ENCODE data around the gene MAJIN.
A peak's percentile ranks its signal among the peaks of the same experiment; 100 is the strongest.

The MAJIN gene

DNA sequence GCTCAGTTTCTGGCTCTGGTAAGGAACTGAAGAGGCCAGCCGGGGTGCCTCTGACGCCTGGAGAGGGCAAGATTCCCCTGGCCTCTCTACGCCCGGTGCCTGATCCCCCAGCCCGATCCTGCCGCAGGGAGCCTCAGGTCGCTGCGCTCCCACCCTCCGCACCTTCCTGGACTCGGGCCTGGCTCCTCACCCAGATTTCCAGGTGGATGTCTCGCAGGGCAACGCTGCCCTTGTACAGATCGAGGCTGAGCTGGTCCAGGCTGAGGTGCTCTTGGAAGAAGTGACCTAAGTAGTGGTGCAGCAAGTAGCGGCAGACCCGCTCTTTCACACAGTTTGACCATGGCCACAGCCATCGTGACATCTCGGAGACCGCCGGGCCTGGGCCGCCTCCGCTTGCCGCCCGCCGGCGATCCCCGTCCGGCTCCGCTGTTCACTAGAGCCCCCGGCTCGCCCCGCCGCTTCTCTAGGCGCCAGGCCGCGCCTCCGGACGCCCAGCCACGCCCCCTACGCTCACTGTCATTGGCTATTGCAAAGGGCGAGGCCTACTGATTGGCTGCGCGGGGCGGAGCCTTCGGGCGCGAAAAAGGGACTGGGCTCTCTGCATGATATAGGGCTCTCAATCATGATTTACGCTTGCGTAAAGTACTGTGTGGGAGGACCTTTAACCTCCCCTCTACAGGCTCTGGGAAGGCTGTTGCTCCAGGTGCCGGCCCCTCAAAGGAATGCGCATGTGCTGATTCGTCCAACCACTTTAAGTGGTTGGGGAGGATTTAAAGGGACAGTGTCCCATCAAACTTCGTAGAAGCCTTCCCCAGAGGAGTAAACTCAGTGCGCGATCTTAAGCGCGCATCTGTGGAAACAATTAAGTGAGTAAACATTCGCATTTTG lies 54.9 kb downstream of the MAJIN start, which contains the start of gene ATG2A:
Gene ATG2A (minus strand): TSS at position 435 of the 888 bp plus-strand sequence. CDS start 74 bp downstream, at position 361.
- peaks cover 2 to 22% (median 18%) of the 10 kb centered on the region in 4 experiments for H3K36me3 ChIP-seq (ENCODE audit: control insufficient read depth in 4 of 4, insufficient read depth in 4 of 4, low read length in 3 of 4)
- peak; percentile 99 to 100 (median 100) for DNase-seq
- H3K4me1 ChIP-seq (ENCODE audit: control extremely low read depth in 1 of 4, control insufficient read depth in 4 of 4, insufficient read depth in 4 of 4, low read length in 3 of 4) = peaks cover 6 to 38% (median 27%) of the 10 kb centered on the region in 4 experiments
- H3K4me3 ChIP-seq (ENCODE audit: control insufficient read depth in 1 of 7, extremely low read depth in 1 of 7, insufficient read depth in 4 of 7, low read depth in 2 of 7, low read length in 6 of 7) = peak within 1 kb of the TSS; percentile 77 to 99 (median 92)
- CTCF ChIA-PET = interaction anchor here (0.6 to 1.6 kb wide), 9 partner anchors 20 to 301 kb away, joined by 3 to 5 read pairs (median 3); partner anchors contain the start of genes BATF2 and SF1
- H3K27me3 ChIP-seq (replicated peaks in 2 of 5; ENCODE audit: control insufficient read depth in 4 of 5, insufficient read depth in 5 of 5, low read length in 4 of 5) = no peaks in the 10 kb centered on the region
- peak within 1 kb of the TSS; percentile 79 to 92 for H3K27ac ChIP-seq (ENCODE audit: insufficient read depth in 1 of 2, low read depth in 1 of 2, low read length in 2 of 2, poor library complexity in 1 of 2, severe bottlenecking in 2 of 2)
- H3K9me3 ChIP-seq (ENCODE audit: control extremely low read depth in 1 of 5, control insufficient read depth in 4 of 5, insufficient read depth in 2 of 5, low read depth in 1 of 5, low read length in 4 of 5) = no peaks in the 10 kb centered on the region
- POLR2A ChIA-PET = no interaction called here
- under 1% methylated on average over 48 of the region's 57 CpGs for WGBS (ENCODE audit: insufficient coverage)

- CTCF ChIA-PET = interaction anchor here (0.7 to 1.6 kb wide), 10 partner anchors 16 to 173 kb away, joined by 3 to 4 read pairs (median 3); no protein-coding TSS in a partner anchor
- Histone ChIP-seq H3K27me3 (replicated peaks in 2 of 5; ENCODE audit: control insufficient read depth in 4 of 5, insufficient read depth in 5 of 5, low read length in 4 of 5) (no peaks in the 10 kb centered on the region), H3K36me3 (ENCODE audit: control insufficient read depth in 4 of 4, insufficient read depth in 4 of 4, low read length in 3 of 4) (peaks cover 6 to 30% (median 24%) of the 10 kb centered on the region in 4 experiments), H3K4me3 (ENCODE audit: control insufficient read depth in 1 of 7, extremely low read depth in 1 of 7, insufficient read depth in 4 of 7, low read depth in 2 of 7, low read length in 6 of 7) (peak overlapping the region; percentile 77 to 99 (median 92)), H3K27ac (ENCODE audit: insufficient read depth in 1 of 2, low read depth in 1 of 2, low read length in 2 of 2, poor library complexity in 1 of 2, severe bottlenecking in 2 of 2) (peak overlapping the region; percentile 79 to 92), H3K9me3 (ENCODE audit: control extremely low read depth in 1 of 5, control insufficient read depth in 4 of 5, insufficient read depth in 2 of 5, low read depth in 1 of 5, low read length in 4 of 5) (no peaks in the 10 kb centered on the region), H3K4me1 (ENCODE audit: control extremely low read depth in 1 of 4, control insufficient read depth in 4 of 4, insufficient read depth in 4 of 4, low read length in 3 of 4) (peaks cover 6 to 38% (median 27%) of the 10 kb centered on the region in 4 experiments)
- DNase-seq = peak in 1 of 3 donors; percentile 30
- POLR2A ChIA-PET = no interaction called here
- WGBS (ENCODE audit: insufficient coverage) = 14% methylated on average over 20 of the region's 23 CpGs
These were observed 55.7 kb downstream of the MAJIN start for GRCh38 chr11:64916040-64916774.

DNA sequence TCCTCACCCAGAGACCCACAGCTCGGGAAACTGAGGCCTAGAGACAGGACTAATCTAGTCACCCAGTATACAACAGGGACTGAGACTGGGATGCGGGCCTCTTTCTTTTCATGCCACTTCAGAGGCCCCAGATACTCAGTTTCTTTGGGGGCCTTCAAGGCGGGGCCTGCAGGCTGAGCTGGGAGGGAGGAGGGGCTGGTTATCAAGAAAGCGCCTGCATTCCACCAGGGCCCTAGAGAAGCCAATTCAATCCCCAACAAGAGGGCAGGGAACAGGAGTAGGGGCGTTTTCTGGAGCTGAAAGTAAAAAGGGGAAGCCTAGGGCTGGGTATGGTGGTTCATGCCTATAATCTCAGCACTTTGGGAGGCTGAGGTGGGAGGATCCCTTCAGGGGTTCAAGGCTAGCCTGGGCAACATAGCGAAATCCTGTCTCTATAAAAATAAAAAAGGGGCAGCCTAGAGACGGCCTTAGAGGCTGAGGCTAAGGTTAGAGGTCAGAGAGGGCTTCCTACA lies 56.5 kb downstream of the MAJIN start:
- peak overlapping the region in 1 of 2 experiments; percentile 92 for H3K27ac ChIP-seq (ENCODE audit: insufficient read depth in 1 of 2, low read depth in 1 of 2, low read length in 2 of 2, poor library complexity in 1 of 2, severe bottlenecking in 2 of 2)
- peak overlapping the region in 5 of 7 experiments; percentile 17 to 99 (median 90) for H3K4me3 ChIP-seq (ENCODE audit: control insufficient read depth in 1 of 7, extremely low read depth in 1 of 7, insufficient read depth in 4 of 7, low read depth in 2 of 7, low read length in 6 of 7)
- WGBS (ENCODE audit: insufficient coverage) = 96% methylated on average over 3 of the region's 7 CpGs
- no peaks in the 10 kb centered on the region for H3K27me3 ChIP-seq (replicated peaks in 2 of 5; ENCODE audit: control insufficient read depth in 4 of 5, insufficient read depth in 5 of 5, low read length in 4 of 5)
- peaks cover 6 to 38% (median 27%) of the 10 kb centered on the region in 4 experiments for H3K4me1 ChIP-seq (ENCODE audit: control extremely low read depth in 1 of 4, control insufficient read depth in 4 of 4, insufficient read depth in 4 of 4, low read length in 3 of 4)
- ChIA-PET POLR2A (interaction anchor here (0.6 to 0.7 kb wide), 2 partner anchors 43 to 91 kb away, joined by 4 to 7 read pairs; no protein-coding TSS in a partner anchor), CTCF (interaction anchor here (1.0 to 1.6 kb wide), 8 partner anchors 13 to 99 kb away, joined by 3 to 4 read pairs (median 3); no protein-coding TSS in a partner anchor)
- peaks cover 9 to 37% (median 30%) of the 10 kb centered on the region in 4 experiments for H3K36me3 ChIP-seq (ENCODE audit: control insufficient read depth in 4 of 4, insufficient read depth in 4 of 4, low read length in 3 of 4)
- DNase-seq = no peak
- H3K9me3 ChIP-seq (ENCODE audit: control extremely low read depth in 1 of 5, control insufficient read depth in 4 of 5, insufficient read depth in 2 of 5, low read depth in 1 of 5, low read length in 4 of 5) = no peaks in the 10 kb centered on the region

DNA sequence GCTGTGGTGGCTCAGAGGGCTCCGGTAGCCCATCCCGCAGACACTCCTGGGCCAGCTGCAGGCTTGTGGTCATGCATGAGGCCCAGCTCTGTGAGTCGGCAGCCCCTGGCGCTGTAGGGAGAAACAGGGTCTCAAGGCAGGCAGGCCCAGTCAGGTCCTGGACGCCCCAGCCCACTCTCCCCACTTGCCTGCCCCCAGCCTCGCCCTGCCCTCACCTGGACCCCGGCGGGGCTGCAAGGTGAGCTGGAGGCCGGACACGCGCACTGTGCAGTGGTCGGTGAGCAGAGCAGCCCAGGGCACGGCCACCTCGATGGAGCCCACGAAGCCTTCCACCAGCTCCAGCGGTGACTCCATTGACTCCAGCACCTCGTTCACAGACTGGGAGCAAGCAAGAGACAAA lies 57.8 kb downstream of the MAJIN start:
- POLR2A ChIA-PET = no interaction called here
- no peak overlapping the region for H3K27ac ChIP-seq (ENCODE audit: insufficient read depth in 1 of 2, low read depth in 1 of 2, low read length in 2 of 2, poor library complexity in 1 of 2, severe bottlenecking in 2 of 2)
- WGBS (ENCODE audit: insufficient coverage) = 93% methylated on average over 17 of the region's 17 CpGs
- H3K4me3 ChIP-seq (ENCODE audit: control insufficient read depth in 1 of 7, extremely low read depth in 1 of 7, insufficient read depth in 4 of 7, low read depth in 2 of 7, low read length in 6 of 7) = no peak overlapping the region
- peaks cover 6 to 35% (median 25%) of the 10 kb centered on the region in 4 experiments for H3K4me1 ChIP-seq (ENCODE audit: control extremely low read depth in 1 of 4, control insufficient read depth in 4 of 4, insufficient read depth in 4 of 4, low read length in 3 of 4)
- DNase-seq = no peak
- H3K36me3 ChIP-seq (ENCODE audit: control insufficient read depth in 4 of 4, insufficient read depth in 4 of 4, low read length in 3 of 4) = peaks cover 9 to 50% (median 38%) of the 10 kb centered on the region in 4 experiments
- H3K9me3 ChIP-seq (ENCODE audit: control extremely low read depth in 1 of 5, control insufficient read depth in 4 of 5, insufficient read depth in 2 of 5, low read depth in 1 of 5, low read length in 4 of 5) = no peaks in the 10 kb centered on the region
- CTCF ChIA-PET = interaction anchor here (1.4 kb wide), 1 partner anchor 12 kb away, joined by 3 read pairs; no protein-coding TSS in a partner anchor
- H3K27me3 ChIP-seq (replicated peaks in 2 of 5; ENCODE audit: control insufficient read depth in 4 of 5, insufficient read depth in 5 of 5, low read length in 4 of 5) = no peaks in the 10 kb centered on the region

GRCh38 chr11:64913171-64913727 lies 58.7 kb downstream of the MAJIN start:
- Histone ChIP-seq H3K4me3 (ENCODE audit: control insufficient read depth in 1 of 7, extremely low read depth in 1 of 7, insufficient read depth in 4 of 7, low read depth in 2 of 7, low read length in 6 of 7) (no peak overlapping the region), H3K27ac (ENCODE audit: insufficient read depth in 1 of 2, low read depth in 1 of 2, low read length in 2 of 2, poor library complexity in 1 of 2, severe bottlenecking in 2 of 2) (no peak overlapping the region), H3K36me3 (ENCODE audit: control insufficient read depth in 4 of 4, insufficient read depth in 4 of 4, low read length in 3 of 4) (peaks cover 11 to 59% (median 41%) of the 10 kb centered on the region in 4 experiments), H3K4me1 (ENCODE audit: control extremely low read depth in 1 of 4, control insufficient read depth in 4 of 4, insufficient read depth in 4 of 4, low read length in 3 of 4) (peaks cover 6 to 26% (median 21%) of the 10 kb centered on the region in 4 experiments), H3K9me3 (ENCODE audit: control extremely low read depth in 1 of 5, control insufficient read depth in 4 of 5, insufficient read depth in 2 of 5, low read depth in 1 of 5, low read length in 4 of 5) (no peaks in the 10 kb centered on the region), H3K27me3 (replicated peaks in 2 of 5; ENCODE audit: control insufficient read depth in 4 of 5, insufficient read depth in 5 of 5, low read length in 4 of 5) (no peaks in the 10 kb centered on the region)
- WGBS (ENCODE audit: insufficient coverage) = 96% methylated on average over 15 of the region's 18 CpGs
- DNase-seq = no peak
- ChIA-PET POLR2A (interaction anchor here (1.2 kb wide), 1 partner anchor 168 kb away, joined by 3 read pairs; no protein-coding TSS in a partner anchor), CTCF (interaction anchor here (0.6 to 2.0 kb wide), 4 partner anchors 12 to 83 kb away, joined by 3 to 7 read pairs (median 4); partner anchors contain the start of gene BATF2)

GRCh38 chr11:64911689-64912088 lies 60.2 kb downstream of the MAJIN start:
- Histone ChIP-seq H3K4me1 (ENCODE audit: control extremely low read depth in 1 of 4, control insufficient read depth in 4 of 4, insufficient read depth in 4 of 4, low read length in 3 of 4) (peaks cover 0 to 15% (median 11%) of the 10 kb centered on the region in 4 experiments), H3K36me3 (ENCODE audit: control insufficient read depth in 4 of 4, insufficient read depth in 4 of 4, low read length in 3 of 4) (peaks cover 11 to 72% (median 51%) of the 10 kb centered on the region in 4 experiments), H3K27ac (ENCODE audit: insufficient read depth in 1 of 2, low read depth in 1 of 2, low read length in 2 of 2, poor library complexity in 1 of 2, severe bottlenecking in 2 of 2) (no peak overlapping the region), H3K4me3 (ENCODE audit: control insufficient read depth in 1 of 7, extremely low read depth in 1 of 7, insufficient read depth in 4 of 7, low read depth in 2 of 7, low read length in 6 of 7) (no peak overlapping the region), H3K9me3 (ENCODE audit: control extremely low read depth in 1 of 5, control insufficient read depth in 4 of 5, insufficient read depth in 2 of 5, low read depth in 1 of 5, low read length in 4 of 5) (no peaks in the 10 kb centered on the region), H3K27me3 (replicated peaks in 2 of 5; ENCODE audit: control insufficient read depth in 4 of 5, insufficient read depth in 5 of 5, low read length in 4 of 5) (no peaks in the 10 kb centered on the region)
- no peak for DNase-seq
- 93% methylated on average over 7 of the region's 9 CpGs for WGBS (ENCODE audit: insufficient coverage)
- ChIA-PET POLR2A (no interaction called here), CTCF (interaction anchor here (1.1 to 2.0 kb wide), 4 partner anchors 13 to 85 kb away, joined by 3 to 9 read pairs (median 6); partner anchors contain the start of gene BATF2)

All from common myeloid progenitor, CD34-positive (primary cell).